Hepatocyte (in vitro differentiated cells): ENCODE measurements around the gene MAP3K20. TPM values are rescaled to one million over a fixed set of nuclear protein-coding genes. Genes with fewer than 3 reads are reported as not detected.

ENCODE experiments used
- DNase-seq: peaks from one replicate; pipeline ENCODE4 v3.0.0-alpha.2; 2016; ENCODE audit warnings: low spot score
- H2AFZ ChIP-seq: fragments of 200-600 bp; sonication (generic); 2 replicates; pipeline ENCODE4 v1.6.0; 2016; ENCODE audit warnings: antibody characterized with exemption, mild to moderate bottlenecking
- H3K27ac ChIP-seq: fragments of 200-600 bp; sonication (generic); 2 replicates; pipeline ENCODE4 v1.5.1; 2016; ENCODE audit warnings: mild to moderate bottlenecking
- H3K27me3 ChIP-seq: fragments of 200-600 bp; sonication (generic); 2 replicates; pipeline ENCODE4 v1.6.1; 2016
- H3K36me3 ChIP-seq: fragments of 200-600 bp; sonication (generic); replicated peaks from 2 replicates; pipeline ENCODE4 v1.5.1; 2016; ENCODE audit warnings: low read depth; ENCODE audit not compliant: insufficient read depth
- H3K4me1 ChIP-seq: fragments of 200-600 bp; sonication (generic); 2 replicates; pipeline ENCODE4 v1.5.1; 2016; ENCODE audit warnings: mild to moderate bottlenecking, moderate library complexity; ENCODE audit not compliant: insufficient read depth
- H3K4me2 ChIP-seq: fragments of 200-600 bp; sonication (generic); 2 replicates; pipeline ENCODE4 v1.6.0; 2016
- H3K4me3 ChIP-seq: fragments of 200-600 bp; sonication (generic); 2 replicates; pipeline ENCODE4 v1.5.1; 2016; ENCODE audit warnings: mild to moderate bottlenecking
- H3K79me2 ChIP-seq: fragments of 200-600 bp; sonication (generic); 2 replicates; pipeline ENCODE4 v1.6.0; 2017; ENCODE audit warnings: mild to moderate bottlenecking
- H3K9me2 ChIP-seq: fragments of 200-600 bp; sonication (generic); replicated peaks from 2 replicates; pipeline ENCODE4 v1.6.0; 2017; ENCODE audit warnings: mild to moderate bottlenecking; ENCODE audit not compliant: insufficient read depth
- H3K9me3 ChIP-seq: fragments of 200-600 bp; sonication (generic); 2 replicates; pipeline ENCODE4 v1.5.1; 2016; ENCODE audit warnings: low read depth, mild to moderate bottlenecking
- H4K20me1 ChIP-seq: fragments of 200-600 bp; sonication (generic); 2 replicates; pipeline ENCODE4 v1.6.0; 2016; ENCODE audit warnings: mild to moderate bottlenecking; ENCODE audit not compliant: insufficient read depth, poor library complexity, severe bottlenecking
- CTCF ChIP-seq: fragments of 200-600 bp; sonication (generic); IDR thresholded peaks from 2 replicates; pipeline ENCODE4 v1.5.1; 2016; ENCODE audit warnings: antibody characterized with exemption, mild to moderate bottlenecking; ENCODE audit not compliant: poor library complexity
- EZH2 ChIP-seq: fragments of 200-600 bp; sonication (generic); IDR thresholded peaks from 2 replicates; pipeline ENCODE4 v1.6.1; 2016; ENCODE audit warnings: antibody characterized with exemption, mild to moderate bottlenecking, borderline replicate concordance
- EZH2phosphoT487 ChIP-seq: fragments of 200-600 bp; sonication (generic); IDR thresholded peaks from one replicate; pipeline ENCODE4 v1.6.1; 2018; ENCODE audit warnings: antibody characterized with exemption, mild to moderate bottlenecking, low read depth, moderate library complexity; ENCODE audit not compliant: unreplicated experiment, severe bottlenecking
- WGBS: methylation state at CpG from one replicate; pipeline ENCODE4 v1.1.6; 2016; ENCODE audit warnings: low lambda C conversion rate; ENCODE audit errors: missing lambda C conversion rate; 5-methylcytosine and 5-hydroxymethylcytosine counted together
- polyA plus RNA-seq: library from polyadenylated mRNA; unstranded; fragments of >200 nt; fragmentation: Nextera tagmentation; extraction: Ambion mirVana; gene quantifications from 2 replicates; pipeline ENCODE4 v1.2.1, GENCODE V29; 2016
- total RNA-seq: library from RNA; depleted of rRNA; stranded (reverse); fragments of >200 nt; gene quantifications from 2 replicates; pipeline ENCODE4 v1.2.3, GENCODE V29; 2014

Gene MAP3K20
- total and polyA plus RNA-seq, 2 experiments from 2014 or later: 16.5 to 23.3 TPM

DNA sequence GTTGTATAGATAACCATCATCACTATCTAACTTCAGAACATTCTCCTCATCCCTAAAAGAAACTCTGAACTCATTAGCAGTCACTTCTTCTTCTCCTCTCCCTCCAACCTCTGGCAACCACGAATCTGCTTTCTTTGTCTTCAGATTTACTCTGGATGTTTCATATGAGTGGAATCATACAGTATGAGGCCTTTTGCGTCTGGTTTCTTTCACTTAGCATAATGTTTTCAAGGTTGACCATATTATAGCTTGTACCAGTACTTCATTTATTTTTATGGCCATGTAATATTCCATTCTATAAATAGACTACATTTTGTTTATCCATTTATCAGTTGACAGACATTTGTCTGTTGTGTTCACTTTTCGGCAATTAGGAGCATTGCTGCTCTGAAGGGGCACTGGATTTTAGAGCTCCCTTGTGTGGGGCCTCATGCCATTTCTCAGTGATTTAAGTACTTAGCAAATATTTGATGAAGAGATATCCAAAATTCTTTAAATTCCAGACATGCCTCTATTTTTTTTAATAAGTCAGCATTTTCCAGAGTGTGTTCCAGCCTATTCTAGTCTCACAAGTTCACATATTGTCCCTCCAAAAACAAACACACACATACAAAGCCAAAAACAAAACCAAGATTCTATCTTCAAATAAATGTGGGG, 22.5 kb upstream of the MAP3K20 start:
- Histone ChIP-seq H3K4me1 (peaks cover 21% of the 10 kb centered on the region), H2AFZ (no peak overlapping the region), H3K4me3 (no peak overlapping the region), H3K27ac (peak overlapping the region; percentile 14), H3K4me2 (no peak overlapping the region), H3K79me2 (no peaks in the 10 kb centered on the region), H3K27me3 (no peaks in the 10 kb centered on the region), H4K20me1 (no peaks in the 10 kb centered on the region), H3K36me3 (no peaks in the 10 kb centered on the region), H3K9me2 (no peaks in the 10 kb centered on the region), H3K9me3 (no peaks in the 10 kb centered on the region)
- DNase-seq: no peak
- WGBS: 74% methylated on average over 3 of the region's 3 CpGs
- TF ChIP-seq CTCF: no peak
- TF ChIP-seq EZH2: no peak
- TF ChIP-seq EZH2phosphoT487: no peak

DNA sequence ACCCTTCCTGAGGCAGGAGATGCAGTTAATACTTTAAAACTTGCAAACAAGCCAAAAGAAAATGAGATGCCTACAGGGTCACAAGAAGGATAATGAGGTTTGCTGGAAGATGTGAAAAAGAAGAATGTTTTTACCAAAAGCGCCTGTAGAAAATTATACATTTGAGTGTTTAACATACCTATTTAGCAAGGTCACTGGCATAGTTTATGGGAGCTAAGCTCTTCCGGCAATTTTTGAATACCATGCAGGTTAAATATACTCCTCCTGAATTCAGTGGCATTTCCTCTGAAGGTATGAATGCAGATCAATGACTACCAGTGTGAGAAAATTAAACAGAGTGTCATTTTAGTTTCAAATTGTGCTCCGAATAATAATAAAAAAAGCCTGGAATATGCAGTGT, 21.2 kb upstream of the MAP3K20 start:
- TF ChIP-seq EZH2 (no peak), EZH2phosphoT487 (no peak), CTCF (no peak)
- no peaks in the 10 kb centered on the region for H3K9me2 ChIP-seq
- H3K4me1 ChIP-seq: peaks cover 15% of the 10 kb centered on the region
- no peaks in the 10 kb centered on the region for H3K9me3 ChIP-seq
- H4K20me1 ChIP-seq: no peaks in the 10 kb centered on the region
- no peak overlapping the region for H3K4me2 ChIP-seq
- H3K27me3 ChIP-seq: no peaks in the 10 kb centered on the region
- 71% methylated on average over 3 of the region's 3 CpGs for WGBS
- no peak overlapping the region for H3K4me3 ChIP-seq
- H2AFZ ChIP-seq: no peak overlapping the region
- H3K36me3 ChIP-seq: no peaks in the 10 kb centered on the region
- no peak overlapping the region for H3K27ac ChIP-seq
- DNase-seq: no peak
- no peaks in the 10 kb centered on the region for H3K79me2 ChIP-seq

DNA sequence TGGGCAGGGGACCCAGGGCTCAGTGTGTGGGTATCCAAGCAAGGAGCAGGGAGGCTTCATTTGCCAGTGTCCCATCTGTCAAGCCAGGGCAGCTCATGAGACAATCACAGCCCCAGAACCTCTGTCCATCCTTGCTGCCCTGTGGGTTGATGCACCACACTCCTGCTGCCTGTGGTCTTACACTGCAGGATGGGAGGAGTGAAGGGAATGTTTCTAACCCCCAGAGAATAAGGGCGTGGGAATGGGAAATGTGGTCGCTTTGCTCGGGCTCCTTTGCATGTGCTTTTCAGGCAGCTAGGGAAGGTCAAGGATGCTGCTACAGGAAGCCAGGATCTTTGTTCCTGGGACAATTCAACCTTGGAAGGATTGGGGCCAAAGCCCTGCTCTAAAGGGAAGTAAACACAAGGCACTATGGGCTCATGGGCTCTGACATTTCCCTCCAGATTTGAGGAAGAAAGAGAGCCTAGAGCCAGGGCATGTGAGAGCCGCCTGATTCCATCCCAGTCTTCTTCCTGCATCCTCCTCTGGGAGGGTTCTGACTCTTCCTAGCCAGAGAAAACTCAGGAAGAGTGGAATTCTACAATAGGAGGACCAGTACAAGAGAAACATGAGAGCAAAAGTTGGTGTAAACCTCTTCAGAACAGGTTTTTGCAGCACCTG, 18.8 kb upstream of the MAP3K20 start:
- H3K36me3 ChIP-seq: no peaks in the 10 kb centered on the region

More for the DNA sequence above, 18.8 kb upstream of the MAP3K20 start:
- no peaks in the 10 kb centered on the region for H3K9me3 ChIP-seq
- no peaks in the 10 kb centered on the region for H3K79me2 ChIP-seq
- H3K4me3 ChIP-seq: no peak overlapping the region
- H2AFZ ChIP-seq: no peak overlapping the region
- H3K9me2 ChIP-seq: no peaks in the 10 kb centered on the region
- H3K4me1 ChIP-seq: no peaks in the 10 kb centered on the region
- 88% methylated on average over 4 of the region's 4 CpGs for WGBS
- no peaks in the 10 kb centered on the region for H3K27me3 ChIP-seq
- H4K20me1 ChIP-seq: no peaks in the 10 kb centered on the region
- no peak for TF ChIP-seq EZH2
- TF ChIP-seq EZH2phosphoT487: no peak
- TF ChIP-seq CTCF: no peak
- no peak for DNase-seq
- no peak overlapping the region for H3K4me2 ChIP-seq
- H3K27ac ChIP-seq: no peak overlapping the region
